ENCODE results near the gene IGSF23. TPM values are rescaled to one million over a fixed set of nuclear protein-coding genes. Genes with fewer than 3 reads are reported as not detected.
"Not testable (repeated sequence)": the region's sequence is repeated elsewhere in the genome, so short reads cannot be mapped to it uniquely, and the experiment has no call there.

IGSF23 gene
- total RNA-seq, 2 donors from 2014 or later: not detected

GRCh38 chr19:44681992-44682790 lies 68.8 kb downstream of the IGSF23 start:
- no peaks in the 10 kb centered on the region for H3K9me3 ChIP-seq

GRCh38 chr19:44682807-44683206 lies 69.4 kb downstream of the IGSF23 start:
- Histone ChIP-seq H3K4me1 (ENCODE audit: control insufficient read depth in 1 of 2, low read depth in 2 of 2) (peaks cover 0 to 10% of the 10 kb centered on the region in 2 donors), H3K27ac (no peak overlapping the region), H3K36me3 (peaks cover 2% of the 10 kb centered on the region), H3K27me3 (replicated peaks; ENCODE audit: insufficient read depth) (no peaks in the 10 kb centered on the region), H3K4me3 (no peak overlapping the region), H3K9me3 (no peaks in the 10 kb centered on the region)
- no peak for TF ChIP-seq CTCF (IDR thresholded peaks at IDR 0.05)
- no peak for ATAC-seq (ENCODE audit: insufficient number of reproducible peaks, low FRiP score, low read depth)
- no peak for DNase-seq (ENCODE audit: low spot score)

More at GRCh38 chr19:44681992-44682790, 68.8 kb downstream of the IGSF23 start:
- Histone ChIP-seq H3K4me3 (no peak overlapping the region), H3K4me1 (ENCODE audit: control insufficient read depth in 1 of 2, low read depth in 2 of 2) (peaks cover 0 to 10% of the 10 kb centered on the region in 2 donors), H3K36me3 (peaks cover 2% of the 10 kb centered on the region), H3K27me3 (replicated peaks; ENCODE audit: insufficient read depth) (no peaks in the 10 kb centered on the region), H3K27ac (no peak overlapping the region)
- DNase-seq (ENCODE audit: low spot score) (no peak), ATAC-seq (ENCODE audit: insufficient number of reproducible peaks, low FRiP score, low read depth) (no peak)
- no peak for TF ChIP-seq CTCF (IDR thresholded peaks at IDR 0.05)

- Histone ChIP-seq H3K27ac (no peak overlapping the region), H3K9me3 (no peaks in the 10 kb centered on the region), H3K4me3 (no peak overlapping the region), H3K27me3 (replicated peaks; ENCODE audit: insufficient read depth) (no peaks in the 10 kb centered on the region), H3K4me1 (ENCODE audit: control insufficient read depth in 1 of 2, low read depth in 2 of 2) (peaks cover 0 to 10% of the 10 kb centered on the region in 2 donors), H3K36me3 (peaks cover 2% of the 10 kb centered on the region)
- no peak for DNase-seq (ENCODE audit: low spot score)
- no peak for ATAC-seq (ENCODE audit: insufficient number of reproducible peaks, low FRiP score, low read depth)
- TF ChIP-seq CTCF (IDR thresholded peaks at IDR 0.05): no peak
These were observed 70.3 kb downstream of the IGSF23 start for GRCh38 chr19:44683434-44684210.

GRCh38 chr19:44684396-44684795 lies 71.0 kb downstream of the IGSF23 start:
- H3K9me3 ChIP-seq; H3K36me3 ChIP-seq; H3K27ac ChIP-seq; H3K4me3 ChIP-seq; ATAC-seq (ENCODE audit: insufficient number of reproducible peaks, low FRiP score, low read depth); H3K27me3 ChIP-seq (replicated peaks; ENCODE audit: insufficient read depth); DNase-seq (ENCODE audit: low spot score): not testable (repeated sequence)
- H3K4me1 ChIP-seq (ENCODE audit: control insufficient read depth in 1 of 2, low read depth in 2 of 2): peaks cover 0 to 15% of the 10 kb centered on the region in 2 donors

DNA sequence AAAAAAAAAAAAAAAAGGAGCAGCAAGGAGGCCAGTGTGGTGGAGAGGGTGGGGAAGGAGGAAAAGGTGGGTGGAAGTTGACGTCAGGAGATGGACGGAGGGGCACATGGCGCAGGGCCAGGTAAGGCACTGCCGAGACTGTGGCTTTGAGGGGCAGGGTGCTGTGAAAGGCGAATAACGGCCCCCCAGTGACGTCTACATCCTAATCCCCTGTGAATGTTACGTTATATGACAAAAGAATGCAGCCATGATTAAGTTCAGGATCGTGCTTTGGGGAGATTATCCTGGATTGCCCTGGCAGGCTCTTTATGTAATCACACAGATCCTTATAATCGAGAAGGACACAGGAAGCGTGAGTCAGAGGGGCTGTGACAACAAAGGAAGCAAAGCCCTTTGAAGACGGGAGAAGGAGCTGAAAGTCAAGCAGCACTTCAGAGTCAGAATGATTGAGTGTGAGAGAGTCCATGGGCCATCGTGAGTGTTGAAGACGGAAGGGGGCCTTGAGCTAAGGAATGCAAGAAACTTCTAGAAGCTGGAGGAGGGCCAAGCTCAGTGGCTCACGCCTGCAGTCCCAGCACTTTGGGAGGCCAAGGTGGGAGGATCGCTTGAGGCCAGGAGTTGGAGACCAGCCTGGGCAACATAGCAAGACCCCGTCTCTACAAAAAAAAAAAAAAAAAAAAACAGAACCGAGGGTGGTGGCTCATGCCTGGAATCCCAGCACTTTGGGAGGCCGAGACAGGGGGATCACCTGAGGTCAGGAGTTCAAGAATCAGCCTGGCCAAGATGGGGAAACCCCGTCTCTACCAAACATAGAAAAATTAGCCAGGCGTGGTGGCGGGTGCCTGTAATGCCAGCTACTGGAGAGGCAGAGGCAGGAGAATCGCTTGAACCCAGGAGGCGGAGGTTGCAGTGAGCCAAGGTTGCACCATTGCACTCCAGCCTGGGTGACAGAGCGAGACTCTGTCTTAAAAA lies 71.8 kb downstream of the IGSF23 start:
- no peak for TF ChIP-seq CTCF (IDR thresholded peaks at IDR 0.05)
- H3K4me1 ChIP-seq (ENCODE audit: control insufficient read depth in 1 of 2, low read depth in 2 of 2): peaks cover 0 to 16% of the 10 kb centered on the region in 2 donors
- H3K27me3 ChIP-seq (replicated peaks; ENCODE audit: insufficient read depth): no peaks in the 10 kb centered on the region
- ATAC-seq (ENCODE audit: insufficient number of reproducible peaks, low FRiP score, low read depth) (no peak), DNase-seq (ENCODE audit: low spot score) (peak; percentile 38)
- peaks cover 2% of the 10 kb centered on the region for H3K36me3 ChIP-seq
- H3K9me3 ChIP-seq: no peaks in the 10 kb centered on the region
- peak overlapping the region in 1 of 2 donors; percentile 7 for H3K27ac ChIP-seq
- no peak overlapping the region for H3K4me3 ChIP-seq

All from thoracic aorta (tissue), 2 donors.